HG03469 (cell line): ENCODE data around the gene TMCC1.
"Not testable (repeated sequence)": the region's sequence is repeated elsewhere in the genome, so short reads cannot be mapped to it uniquely, and the experiment has no call there.

ENCODE experiments used
- ATAC-seq: cut with Tn5 transposase; IDR thresholded peaks from one replicate; pipeline ENCODE4 v1.9.1; 2021; ENCODE audit warnings: mild to moderate bottlenecking, moderate library complexity, moderate number of reproducible peaks; ENCODE audit not compliant: unreplicated experiment

TMCC1 gene

GRCh38 chr3:129655291-129655700 lies 238.2 kb downstream of the TMCC1 start:
- ATAC-seq, result no peak

GRCh38 chr3:129654131-129654530 lies 239.4 kb downstream of the TMCC1 start:
- no peak for ATAC-seq

DNA sequence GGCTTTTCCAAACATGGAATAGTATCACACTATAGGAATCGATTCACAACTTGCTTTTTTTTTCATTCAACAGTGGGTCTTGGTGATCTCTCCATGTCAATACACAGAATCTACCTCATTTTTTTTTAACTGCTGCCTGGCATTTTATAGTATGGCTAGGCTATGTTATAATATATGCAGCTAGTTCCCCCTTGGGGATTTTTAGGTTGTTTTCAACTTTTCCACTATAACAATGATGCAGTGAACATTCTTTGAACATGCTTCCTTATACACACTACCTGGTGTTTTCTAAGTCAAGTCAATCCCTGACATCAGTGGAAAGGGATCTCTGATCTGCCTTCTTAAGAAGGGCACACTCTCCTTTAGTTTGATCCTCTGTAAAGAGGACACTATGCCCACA lies 240.5 kb downstream of the TMCC1 start:
- no peak for ATAC-seq

DNA sequence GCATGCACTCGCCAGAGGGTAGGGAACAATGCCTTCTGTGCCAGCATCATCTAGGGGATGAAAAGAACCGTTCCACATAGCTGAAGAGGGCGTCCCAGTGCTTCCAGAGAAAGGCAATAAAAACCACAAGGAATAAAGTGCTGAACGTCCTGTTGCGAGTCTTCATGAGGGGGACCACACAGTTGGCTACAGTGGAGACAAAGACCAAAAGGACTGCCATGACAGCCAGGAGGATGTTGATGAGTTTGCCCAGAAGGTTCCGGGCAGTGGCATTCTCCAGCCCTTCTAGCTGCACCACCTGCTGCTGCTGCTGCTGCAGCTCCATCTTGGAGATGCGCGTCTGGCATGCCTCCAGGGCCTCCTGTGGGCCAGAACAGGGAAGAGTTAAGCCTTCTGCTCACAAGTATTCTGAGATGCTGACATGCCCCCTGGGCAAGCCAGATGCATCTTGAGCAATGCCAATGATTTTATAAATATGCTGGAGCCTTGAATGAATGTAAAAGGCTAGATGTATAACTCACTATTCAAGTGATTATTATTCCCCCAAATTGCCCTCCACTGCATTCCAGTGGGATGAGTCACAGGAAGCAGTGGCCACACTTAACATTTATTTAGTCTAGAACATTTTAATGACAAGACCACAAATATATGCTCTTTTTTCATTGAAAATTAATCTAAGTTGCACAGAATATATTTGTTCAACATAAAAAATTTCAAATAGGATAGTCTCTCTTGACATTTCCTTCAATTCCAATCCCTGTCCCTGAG lies 241.9 kb downstream of the TMCC1 start:
- ATAC-seq, result no peak

DNA sequence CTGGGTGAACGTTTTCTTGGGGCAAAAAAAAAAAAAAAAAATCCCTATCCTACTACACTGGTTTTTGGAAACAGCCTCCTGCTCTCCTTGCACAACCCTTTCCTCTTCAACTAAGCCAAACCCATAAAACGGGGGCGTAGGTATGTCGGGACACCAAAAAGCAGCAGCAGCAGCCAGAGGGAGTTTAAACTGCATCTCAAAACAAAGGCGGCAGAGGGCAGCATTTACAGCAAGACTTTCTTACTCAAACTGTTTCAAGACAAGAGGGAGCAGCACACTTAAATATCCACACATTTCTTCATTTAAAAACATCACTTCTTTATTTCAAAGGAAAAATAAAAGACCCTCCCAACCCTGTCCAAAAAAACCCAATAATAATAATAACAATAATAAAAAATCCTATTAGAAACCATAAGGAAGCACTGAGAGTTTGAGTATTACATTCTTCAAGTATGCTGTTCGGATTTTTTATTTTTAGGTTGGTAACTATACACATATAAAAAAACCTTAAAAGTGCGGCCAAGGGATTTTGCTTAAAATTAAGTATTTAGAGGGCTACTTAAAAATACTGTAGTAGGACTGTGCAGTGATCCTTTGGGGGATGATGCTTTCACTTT lies 243.1 kb downstream of the TMCC1 start:
- no peak for ATAC-seq

- no peak for ATAC-seq
Measured at GRCh38 chr3:129648391-129648790, 245.1 kb downstream of the TMCC1 start.

GRCh38 chr3:129645286-129645685 lies 248.2 kb downstream of the TMCC1 start:
- ATAC-seq, result no peak

DNA sequence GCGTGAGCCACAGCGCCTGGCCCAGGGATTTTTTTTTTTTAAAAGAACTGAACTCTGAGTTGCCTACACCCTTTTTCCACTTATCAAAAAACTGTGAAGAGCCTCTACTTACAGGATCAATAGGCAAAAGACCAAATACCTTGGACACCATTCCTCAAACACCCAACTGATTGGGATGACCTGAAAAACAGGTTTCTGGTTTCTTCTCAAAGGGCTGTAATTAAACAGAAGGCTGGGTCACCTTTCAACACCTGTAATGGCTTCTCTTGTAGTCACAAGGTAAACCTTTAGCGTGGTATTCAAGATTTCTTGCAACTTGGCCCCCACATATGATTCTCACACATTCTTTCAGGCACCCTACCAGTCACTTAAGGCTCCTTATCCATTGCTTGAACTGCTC lies 248.7 kb downstream of the TMCC1 start:
- no peak for ATAC-seq

GRCh38 chr3:129641567-129642260 lies 251.8 kb downstream of the TMCC1 start:
- not testable (repeated sequence) for ATAC-seq

GRCh38 chr3:129640985-129641384 lies 252.5 kb downstream of the TMCC1 start:
- ATAC-seq, result not testable (repeated sequence)

GRCh38 chr3:129638481-129638880 lies 255.0 kb downstream of the TMCC1 start:
- no peak for ATAC-seq

GRCh38 chr3:129636082-129636481 lies 257.4 kb downstream of the TMCC1 start:
- no peak for ATAC-seq

- ATAC-seq, result no peak
Measured at GRCh38 chr3:129635656-129636055, 257.9 kb downstream of the TMCC1 start.

DNA sequence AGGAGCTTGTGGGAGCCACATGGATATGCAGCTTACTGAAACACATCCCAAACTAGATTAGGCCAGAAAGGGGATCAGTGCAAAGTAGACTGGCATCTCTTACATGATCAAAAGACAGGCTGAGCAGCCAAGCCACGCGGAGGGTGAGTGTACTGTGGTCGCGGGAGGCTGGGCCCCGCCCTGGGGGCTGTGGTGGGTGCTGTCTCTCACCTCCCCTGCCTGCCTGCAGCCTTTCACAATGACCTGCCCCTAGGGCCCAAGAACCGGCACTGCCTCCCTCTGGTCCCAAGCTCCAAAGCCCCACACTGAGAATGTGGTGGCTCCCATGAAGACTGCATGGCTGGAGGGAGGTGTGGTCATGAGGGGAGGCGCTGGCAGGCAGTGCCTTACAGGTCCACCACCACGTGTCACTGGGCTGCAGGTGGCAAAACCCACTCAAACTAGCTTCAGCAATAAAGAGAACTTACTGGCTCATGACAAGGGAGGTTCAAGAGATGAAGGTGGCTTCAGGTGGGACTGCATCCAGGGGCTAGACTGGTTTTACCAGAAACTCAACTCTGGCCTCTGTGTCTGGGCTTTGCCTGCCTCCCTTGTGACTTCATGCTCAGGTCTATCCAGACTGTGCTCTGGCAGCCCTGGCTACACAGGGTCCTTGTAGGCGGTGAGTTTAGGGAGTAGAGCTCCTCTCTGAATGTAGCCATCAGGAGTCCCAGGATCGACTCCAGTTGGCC lies 259.6 kb downstream of the TMCC1 start:
- no peak for ATAC-seq

- ATAC-seq, result no peak
Measured at GRCh38 chr3:129632977-129633376, 260.5 kb downstream of the TMCC1 start.

- ATAC-seq, result no peak
Measured at GRCh38 chr3:129632556-129632955, 261.0 kb downstream of the TMCC1 start.

GRCh38 chr3:129632056-129632455 lies 261.5 kb downstream of the TMCC1 start:
- ATAC-seq, result no peak

DNA sequence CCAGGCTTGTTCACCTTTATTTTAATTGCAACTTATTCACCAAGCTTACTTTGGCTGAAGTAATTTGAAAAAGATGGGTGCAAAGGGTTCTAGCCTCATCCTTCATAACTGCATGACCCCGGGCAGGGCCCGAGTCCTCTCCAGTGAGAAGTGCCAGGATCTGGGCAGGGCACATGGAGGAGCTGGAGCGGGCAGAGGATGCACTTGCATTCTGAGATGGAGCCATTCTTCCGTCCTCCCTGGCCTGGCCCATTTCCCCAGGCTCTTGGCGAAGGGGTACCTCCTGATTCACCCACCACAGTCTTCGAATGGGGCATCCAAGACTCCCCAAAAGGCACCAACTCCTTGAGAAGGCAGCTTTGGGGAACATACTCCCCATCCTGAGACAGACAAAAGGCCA lies 264.5 kb downstream of the TMCC1 start:
- ATAC-seq, result no peak

- ATAC-seq, result no peak
Measured at GRCh38 chr3:129628169-129628522, 265.4 kb downstream of the TMCC1 start.

DNA sequence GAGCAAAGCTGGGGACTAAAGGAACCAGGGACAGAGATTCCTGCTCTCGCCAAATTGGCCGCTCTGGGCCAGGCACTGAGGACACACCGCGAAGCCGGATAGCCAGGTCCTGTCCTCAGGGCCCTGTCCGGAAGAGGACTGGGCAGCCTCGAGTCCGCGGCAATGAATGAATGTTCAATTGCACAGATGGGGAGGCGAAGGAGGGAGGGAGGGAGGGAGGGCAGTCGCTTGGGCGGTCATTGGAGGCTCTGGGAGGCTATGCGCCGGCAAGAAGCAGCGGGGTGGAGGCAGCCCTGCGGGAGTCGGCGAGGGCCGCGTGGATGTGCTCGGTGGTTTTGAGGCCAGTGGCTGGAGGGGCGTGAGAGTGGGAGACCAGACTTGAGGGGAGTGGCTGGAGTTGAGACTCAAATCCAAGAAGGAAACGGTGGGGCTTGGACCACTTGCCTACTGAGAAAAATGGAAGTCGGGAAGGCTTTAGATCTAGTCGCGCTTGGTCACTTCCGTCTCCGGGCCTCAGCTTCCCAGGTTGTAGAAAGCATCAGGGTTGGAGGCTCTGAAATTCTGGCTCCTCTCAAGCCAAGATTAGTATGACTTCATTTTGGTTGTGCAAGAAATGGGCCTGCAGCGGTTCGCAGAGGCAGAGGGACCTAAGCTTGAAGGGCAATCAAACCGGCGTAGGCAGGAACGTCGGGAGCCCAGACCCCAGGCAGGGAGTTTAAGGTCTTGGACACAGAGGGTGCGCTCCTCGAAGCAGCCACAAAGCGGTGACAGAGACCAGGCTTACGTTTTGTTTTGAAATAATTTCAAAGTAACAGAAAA lies 266.0 kb downstream of the TMCC1 start:
- ATAC-seq, result no peak
